H4 (cell line): ENCODE results near the gene PARVG. TPM values are rescaled to one million over a fixed set of nuclear protein-coding genes. Genes with fewer than 3 reads are reported as not detected.

Experiments used
- DNase-seq: peaks from one replicate; pipeline ENCODE4 v3.0.0-alpha.2; 2015; ENCODE audit warnings: low spot score
- total RNA-seq: library from RNA; depleted of rRNA; stranded (reverse); fragments of >200 nt; shearing (Covaris generic); gene quantifications from 2 replicates; pipeline ENCODE4 v1.2.3, GENCODE V29; 2014

The PARVG gene
- total RNA-seq, 1 experiment from 2014 or later = 1.1 TPM

DNA sequence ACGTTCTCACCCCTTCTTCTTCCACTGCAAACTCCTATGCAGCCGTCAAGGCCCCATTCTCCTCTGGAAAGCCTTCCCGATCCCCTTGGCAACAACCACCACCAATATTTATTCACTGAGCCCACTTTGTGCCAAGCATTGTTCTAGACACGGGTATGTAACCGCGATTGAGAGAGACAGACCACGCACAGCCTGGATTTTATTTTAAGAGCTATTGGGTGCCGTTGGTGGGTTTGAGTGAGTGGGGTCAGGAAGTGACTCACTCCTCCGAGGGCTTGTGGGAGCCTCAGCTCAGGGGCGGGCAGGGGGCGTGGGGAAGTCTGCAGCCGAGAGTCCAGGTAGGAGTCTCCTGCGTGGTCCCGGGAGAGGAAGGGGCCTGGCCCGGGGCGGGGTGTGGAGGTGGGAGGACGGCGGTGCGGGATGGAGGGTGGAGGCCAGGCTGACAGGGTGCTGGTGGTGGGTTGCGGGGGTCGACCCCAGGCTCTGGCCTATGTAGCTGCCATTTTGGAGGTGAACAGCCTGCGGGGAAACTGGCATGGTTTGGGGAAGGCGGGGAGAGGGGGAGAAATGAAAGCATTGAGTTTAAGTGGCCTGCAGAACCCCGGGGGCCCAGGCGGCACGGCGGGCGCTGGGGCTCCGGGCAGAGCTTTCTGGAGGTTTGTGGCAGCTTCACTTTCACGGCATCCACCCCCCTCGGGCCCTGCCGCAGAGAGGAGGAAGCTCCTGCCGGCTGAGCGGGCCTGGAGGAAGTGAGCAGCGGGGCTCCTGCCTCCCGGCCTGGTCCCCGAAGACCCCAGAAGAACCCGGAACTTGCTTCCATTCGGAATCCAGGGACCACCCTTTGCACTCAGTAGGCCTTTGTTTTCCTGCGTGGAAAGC lies 547 bp downstream of the PARVG start:
- peak; percentile 27 for DNase-seq

DNA sequence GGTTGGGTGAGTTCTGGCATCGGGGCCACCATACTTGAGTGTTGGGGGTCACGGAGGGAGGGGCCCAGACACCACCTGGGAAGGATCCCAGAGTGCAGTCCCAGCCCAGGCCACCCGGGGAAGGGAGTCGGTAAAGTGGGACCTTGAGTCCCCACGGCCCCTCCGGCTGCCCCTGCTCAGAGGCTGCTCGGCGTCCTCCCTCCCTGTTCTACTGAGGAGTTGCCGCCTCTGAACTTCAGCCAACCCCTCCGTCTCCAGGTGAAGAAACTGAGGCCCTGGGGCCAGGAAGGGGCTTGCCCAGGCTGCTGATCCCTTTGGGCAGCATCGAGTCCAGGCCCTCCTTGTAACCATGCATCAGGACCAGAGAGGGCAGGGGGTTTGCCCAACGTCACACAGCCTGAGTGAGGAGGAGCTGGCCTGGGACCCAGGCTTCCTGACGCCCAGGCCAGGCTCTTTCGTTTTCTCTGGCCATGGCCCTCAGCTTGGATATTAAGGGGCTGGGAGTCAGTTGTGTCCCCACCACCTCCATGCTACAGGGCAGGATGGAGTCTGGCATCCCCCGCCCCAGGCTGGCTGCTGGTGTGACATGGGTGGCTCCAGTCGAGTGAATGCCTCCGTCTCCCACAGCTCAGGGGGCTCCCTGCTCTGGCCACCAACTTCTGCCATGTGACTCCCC lies 1.3 kb downstream of the PARVG start:
- no peak for DNase-seq

DNA sequence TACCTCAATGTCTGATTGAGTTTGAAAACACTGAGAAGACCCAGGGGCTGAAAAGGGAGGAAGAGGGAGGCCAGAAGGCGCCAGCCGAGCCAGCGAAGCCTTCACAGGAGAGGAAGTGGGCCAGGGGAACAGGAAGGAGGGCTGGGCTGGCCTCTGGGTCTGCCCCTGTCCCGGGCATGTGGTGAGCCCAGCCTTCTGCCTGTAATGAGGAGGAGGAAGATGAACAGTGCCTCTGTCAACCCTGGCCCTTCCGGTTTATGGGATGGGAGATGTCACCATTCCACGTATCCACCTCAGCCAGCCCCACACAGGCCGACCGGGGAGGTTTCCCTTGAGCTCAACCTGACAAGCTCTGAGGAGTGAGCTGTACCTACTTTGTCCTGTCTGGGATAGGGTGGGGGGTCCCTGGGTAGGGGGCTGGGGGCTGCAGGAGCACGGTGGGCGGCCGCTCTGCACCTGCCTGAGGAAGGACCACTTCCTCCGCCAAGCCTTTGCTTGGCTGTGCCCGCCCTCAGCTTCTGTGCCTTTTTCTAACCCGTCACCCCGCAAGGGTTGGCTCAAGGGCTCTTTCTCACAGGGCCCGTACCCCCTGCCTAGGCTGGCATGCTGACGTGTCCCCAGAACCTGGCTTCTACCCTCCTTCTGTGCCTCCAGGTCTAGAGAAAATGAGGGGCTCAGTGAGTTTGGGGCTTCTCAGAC lies 2.0 kb downstream of the PARVG start:
- no peak for DNase-seq

DNA sequence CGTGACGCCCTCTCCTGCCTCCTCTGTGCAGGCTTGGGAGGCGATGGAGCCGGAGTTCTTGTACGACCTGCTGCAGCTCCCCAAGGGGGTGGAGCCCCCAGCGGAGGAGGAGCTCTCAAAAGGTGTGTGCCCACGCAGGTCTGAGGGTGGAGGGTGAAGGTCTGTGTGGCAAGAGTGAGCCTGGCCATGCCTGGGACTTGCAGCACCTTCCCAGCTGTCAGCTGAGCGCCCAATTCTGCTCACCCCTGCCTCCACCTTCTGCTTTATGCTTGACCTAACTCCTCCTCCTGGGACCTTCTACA lies 2.5 kb downstream of the PARVG start:
- no peak for DNase-seq

DNA sequence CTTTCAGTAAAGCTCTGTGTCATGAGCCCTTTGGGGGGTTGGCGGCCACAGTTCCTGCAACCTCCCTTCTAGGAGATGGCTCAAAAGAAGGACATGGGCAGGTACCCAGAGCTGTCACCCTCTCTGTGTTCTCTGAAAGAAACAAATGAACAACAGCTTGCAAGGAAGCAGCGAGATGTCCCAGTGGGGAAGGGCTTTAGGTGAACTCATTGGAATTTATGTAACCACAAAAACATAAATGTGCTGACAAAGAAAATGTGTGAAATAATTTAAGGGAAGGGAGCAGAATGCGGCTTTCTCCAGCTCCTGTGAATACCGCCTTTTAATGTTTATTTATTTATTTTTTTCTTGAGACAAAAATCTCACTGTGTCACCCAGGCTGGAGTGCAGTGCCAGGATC lies 3.3 kb downstream of the PARVG start:
- DNase-seq = peak; percentile 46

DNA sequence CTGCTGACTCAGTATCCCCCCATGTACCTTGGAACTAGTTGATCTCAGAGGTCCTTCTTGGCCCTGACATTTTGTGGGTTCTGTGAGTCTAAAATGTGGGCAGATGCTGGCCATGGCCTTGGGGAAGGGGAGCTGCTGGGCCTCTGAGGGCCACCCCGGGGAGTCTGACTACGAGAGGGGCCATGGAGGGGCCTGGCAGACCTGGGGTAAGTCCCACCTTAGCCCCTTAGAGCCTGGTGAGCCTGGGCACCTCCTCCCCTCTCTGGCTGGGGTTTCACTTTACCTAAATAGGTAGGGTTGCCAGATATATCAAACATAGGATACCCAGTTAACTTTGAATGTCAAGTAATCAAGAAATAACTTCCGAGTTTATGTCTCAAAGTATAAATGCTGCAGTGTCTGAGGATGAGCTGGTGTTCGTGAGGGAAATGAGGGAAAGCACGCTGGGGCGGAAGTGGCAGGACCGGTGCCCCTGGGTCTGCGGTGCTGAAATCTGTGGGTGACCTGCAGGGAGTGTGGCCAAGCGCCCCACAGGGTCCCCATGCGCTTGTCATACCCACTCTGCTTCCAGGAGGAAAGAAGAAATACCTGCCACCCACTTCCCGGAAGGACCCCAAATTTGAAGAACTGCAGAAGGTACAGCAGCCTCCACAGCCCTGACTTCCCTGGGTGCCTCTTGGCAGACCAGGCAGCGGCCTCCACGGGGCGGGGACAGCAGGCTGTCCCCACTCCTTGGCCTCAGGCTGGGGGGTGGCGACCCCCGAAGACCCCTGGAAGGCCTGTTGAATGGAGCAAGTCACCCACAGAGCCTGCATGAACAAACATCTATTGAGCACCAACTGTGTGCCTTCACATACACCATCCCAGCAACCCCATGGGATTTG lies 4.8 kb downstream of the PARVG start:
- no peak for DNase-seq

DNA sequence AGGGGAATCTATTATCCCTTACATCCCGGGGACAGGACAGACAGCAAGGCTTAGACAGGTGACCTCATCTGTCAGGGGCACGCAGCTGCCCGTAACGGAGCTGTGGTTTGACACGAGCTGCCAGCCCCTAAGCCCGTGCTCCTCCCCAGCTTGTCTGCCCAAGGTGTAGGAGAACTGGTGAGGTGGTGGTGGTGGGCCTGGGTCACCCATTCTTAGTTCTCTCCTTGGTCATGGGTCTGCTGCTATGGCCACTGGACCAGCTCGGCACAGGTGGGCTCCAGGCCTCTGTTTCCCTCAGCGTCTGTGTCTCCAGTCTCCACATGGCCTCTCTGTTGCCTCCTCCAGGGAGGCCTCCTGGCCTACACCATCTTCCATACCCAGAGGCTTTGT lies 5.4 kb downstream of the PARVG start:
- DNase-seq = no peak

DNA sequence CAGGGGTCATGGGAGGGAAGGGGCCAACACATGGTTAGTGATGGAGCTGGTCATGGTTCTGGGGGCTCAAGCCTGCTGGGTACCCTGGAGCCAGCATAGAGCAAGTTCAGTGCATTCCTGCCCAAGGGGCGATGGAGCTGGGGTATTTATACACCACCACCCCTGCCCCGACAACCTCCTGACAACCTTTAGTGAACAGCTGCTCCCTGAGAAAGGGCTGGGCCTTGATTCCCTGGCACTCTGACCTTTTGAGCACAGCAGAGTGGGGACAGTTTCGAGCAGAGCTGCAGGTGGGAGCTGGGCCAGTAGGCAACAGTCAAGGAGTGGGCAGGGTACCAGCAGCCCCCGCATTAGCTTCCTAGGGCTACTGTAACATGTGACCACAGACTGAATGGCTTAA lies 6.0 kb downstream of the PARVG start:
- no peak for DNase-seq

DNA sequence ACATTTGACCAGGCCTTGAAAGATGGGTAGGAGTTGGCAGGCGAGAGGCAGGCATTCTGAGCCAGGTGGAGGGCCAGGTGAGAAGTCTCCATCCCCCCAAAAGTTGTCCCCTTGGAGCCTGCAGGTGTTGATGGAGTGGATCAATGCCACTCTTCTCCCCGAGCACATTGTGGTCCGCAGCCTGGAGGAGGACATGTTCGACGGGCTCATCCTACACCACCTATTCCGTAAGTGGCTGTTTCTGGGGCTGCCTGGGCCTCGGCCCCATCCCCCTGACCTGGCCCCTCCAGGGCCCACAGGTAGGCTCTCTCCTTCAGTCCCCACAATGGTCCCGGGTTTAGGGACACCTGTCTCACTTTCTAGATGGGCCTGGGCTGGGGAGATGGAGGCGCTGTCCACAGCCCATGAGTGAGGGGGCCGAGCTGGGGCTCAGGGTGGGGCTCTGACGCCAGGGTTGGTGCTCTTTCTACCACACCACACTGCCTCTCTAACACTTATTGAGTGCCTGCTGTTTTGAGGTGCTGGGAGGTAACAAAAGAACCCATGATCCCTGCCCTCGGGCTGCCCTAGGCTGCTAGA lies 7.0 kb downstream of the PARVG start:
- no peak for DNase-seq

DNA sequence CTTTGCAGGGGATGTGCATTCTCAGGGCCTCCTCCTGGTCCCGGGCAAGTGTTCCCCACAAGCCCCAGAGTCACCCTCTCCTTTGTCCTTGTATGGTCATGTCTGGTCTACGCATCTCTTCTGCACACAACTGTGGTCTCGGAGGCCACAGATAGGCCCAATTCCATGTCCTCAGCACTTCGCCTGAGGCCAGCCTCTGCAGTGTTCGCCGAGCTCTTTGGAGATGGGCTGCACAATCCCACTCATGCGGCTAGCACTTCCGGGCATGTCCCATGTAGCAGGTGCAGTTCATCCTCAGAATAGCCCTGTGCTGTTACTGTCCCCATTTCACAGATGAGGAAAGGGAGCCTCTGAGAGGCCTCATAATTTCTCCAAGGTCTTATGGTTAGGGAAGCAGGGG lies 7.6 kb downstream of the PARVG start:
- no peak for DNase-seq

DNA sequence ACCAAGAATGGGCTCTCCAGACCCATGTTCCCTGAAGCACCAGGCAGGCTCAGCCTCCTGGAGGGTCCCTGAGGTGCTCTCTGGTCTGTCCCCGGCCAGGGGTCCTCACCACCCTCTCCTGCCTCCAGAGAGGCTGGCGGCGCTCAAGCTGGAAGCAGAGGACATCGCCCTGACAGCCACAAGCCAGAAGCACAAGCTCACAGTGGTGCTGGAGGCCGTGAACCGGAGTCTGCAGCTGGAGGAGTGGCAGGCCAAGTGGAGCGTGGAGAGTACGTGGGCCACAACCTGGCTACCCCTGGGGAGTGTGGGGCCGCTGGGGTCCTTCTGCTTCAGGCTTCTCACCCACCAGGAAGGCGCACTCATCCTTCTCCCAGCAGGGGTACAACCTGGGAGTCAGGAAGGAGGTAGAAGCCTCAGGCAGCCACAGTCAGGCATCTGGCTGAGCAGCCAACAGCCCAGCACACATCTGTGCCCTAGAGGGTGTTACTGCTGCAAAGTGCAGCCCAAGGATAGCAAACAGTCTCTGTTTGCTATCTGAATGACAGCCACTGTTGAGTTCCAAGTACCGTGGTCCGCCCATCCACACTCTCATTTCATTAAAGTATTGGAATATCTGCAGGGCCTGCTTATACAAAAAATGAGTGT lies 8.4 kb downstream of the PARVG start:
- DNase-seq = no peak

DNA sequence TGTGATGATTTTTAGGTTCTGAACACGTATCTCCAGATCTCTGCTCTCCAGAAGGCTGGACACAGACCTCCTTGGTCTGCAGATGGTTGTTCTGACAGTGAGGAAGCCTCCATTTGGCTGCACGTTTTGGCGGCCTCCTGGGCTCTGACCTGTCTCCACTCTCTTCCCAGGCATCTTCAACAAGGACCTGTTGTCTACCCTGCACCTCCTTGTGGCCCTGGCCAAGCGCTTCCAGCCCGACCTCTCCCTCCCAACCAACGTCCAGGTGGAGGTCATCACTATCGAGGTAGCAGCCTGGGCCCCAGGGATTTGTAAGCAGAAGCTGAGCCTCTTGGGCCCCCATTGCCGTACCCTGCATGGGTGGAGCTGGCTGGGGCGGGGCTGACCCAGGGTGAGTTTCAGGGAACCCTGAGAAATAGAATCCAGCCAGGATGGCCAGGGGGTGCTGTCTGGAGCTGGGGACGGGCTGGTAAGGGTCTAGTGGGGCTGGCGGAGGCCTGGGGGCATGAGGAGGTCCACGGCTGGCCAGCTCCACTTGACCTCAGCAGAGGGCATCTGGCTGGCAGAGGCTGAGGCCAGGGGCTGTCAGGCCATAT lies 9.8 kb downstream of the PARVG start:
- DNase-seq = no peak

DNA sequence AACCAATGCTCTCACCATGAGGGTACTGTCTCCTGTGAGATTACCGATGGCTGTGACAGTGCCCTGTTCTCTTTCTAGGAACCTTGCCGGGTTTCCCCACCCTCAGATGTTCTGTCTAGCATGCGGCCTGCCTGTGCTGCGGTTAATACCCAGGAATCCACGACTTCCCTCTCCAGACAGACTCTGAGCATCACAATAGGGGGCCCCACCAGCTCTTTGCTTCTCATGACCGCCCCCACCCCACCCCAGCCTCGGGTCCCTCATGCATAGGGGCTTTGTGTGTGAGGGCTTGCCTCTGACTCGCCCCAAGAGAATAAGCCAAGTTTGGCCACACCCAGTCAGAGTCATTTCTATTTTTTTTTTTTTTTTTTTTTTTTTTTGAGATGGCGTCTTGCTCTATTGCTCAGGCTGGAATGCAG lies 10.3 kb downstream of the PARVG start:
- no peak for DNase-seq

DNA sequence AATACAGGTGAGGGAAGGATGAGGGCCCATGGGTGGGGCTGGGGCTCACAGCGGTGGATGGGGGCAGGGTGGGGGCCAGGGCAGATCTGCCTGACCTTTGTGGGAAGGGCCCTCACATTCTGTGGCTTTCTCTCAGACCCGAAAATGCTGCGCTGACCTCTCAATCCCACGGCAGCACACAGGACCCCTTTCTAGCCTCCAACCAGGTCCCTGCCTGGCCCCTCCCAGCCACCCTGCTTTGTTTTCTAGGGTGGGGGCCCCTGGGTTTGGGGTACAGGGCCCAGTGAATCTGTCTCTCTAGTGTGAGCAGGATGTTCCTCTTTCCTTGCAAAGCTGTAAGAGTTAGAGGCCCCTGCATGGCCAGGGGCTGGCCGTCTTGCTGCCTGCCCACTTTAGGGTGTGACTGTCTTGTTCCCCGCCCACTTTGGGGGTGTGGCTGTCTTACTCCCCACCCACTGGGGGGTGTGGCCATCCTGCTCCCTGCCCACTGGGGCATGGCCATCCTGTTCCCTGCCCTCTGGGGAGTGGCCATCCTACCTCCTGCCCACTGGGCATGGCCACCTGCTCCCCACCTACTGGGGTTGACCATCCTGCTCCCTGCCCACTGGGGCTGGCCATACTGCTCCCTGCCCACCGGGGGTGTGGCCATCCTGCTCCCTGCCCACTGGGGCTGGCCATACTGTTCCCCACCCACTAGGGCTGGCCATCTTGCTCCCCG lies 11.5 kb downstream of the PARVG start:
- DNase-seq = peak; percentile 63

DNA sequence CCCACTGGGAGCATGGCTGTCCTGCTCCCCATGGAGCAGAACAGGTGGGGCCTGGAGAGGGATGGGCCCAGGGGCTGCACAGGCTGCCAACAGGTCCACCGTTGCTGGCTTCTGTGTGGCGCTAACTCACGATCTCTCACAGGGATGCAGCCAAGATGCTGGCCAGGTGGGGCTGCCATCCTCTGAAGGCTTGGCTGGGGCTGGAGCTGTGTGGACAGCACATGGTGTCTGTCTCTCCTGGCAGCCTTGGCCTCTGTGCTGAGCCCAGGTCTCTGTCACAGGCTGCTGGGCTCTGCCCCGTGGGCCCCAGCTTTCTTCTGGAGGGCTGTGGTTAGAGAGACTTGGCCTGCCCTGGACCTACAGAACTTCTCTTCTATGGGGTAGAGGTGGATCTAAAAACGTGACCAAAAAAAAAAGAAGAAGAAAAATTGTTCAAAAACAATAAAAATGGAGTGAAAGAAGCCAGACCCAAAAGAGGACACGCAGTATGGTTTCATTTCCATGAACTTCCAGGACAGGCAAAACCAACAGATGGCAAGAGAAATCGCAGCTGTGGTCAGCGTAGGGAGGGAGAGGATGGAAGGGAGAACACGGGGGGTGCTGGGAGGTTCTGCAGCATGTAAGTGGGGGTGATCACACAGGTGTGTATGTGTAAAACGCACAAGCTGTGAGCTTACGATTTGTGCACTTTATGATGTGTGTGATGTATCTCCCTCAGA lies 12.2 kb downstream of the PARVG start:
- DNase-seq = peak; percentile 52

DNA sequence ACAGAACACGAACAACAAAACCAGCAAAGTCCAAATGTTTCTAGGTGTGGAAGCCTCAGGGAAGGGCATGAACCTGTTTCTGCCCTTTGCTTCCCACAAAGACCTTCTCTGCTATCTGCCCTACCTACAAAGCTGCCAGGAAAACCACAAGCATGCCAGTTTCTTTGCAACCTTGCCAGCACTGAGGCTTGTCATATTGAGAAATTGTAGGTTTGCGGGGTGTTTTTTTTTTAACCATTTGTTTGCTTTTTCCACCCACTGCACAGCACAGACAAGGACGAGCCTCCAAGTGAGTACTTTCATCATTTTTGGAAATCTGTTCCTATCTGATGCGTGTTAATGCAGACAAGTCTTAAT lies 12.8 kb downstream of the PARVG start:
- peak; percentile 72 for DNase-seq

DNA sequence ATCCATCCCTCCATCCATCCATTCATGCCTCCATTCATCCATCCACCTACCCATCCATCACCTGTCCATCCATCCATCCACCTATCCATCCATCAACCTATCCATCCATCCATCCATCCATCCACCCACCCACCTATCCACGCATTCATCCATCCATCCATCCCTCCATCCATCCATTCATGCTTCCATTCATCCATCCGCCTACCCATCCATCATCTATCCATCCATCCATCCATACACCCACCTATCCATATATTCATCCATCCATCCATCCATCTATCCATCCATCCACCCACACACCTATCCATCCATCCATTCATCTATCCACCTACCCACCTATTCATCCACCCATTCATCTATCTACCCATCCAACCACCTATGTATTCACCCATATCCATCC lies 13.8 kb downstream of the PARVG start:
- no peak for DNase-seq

DNA sequence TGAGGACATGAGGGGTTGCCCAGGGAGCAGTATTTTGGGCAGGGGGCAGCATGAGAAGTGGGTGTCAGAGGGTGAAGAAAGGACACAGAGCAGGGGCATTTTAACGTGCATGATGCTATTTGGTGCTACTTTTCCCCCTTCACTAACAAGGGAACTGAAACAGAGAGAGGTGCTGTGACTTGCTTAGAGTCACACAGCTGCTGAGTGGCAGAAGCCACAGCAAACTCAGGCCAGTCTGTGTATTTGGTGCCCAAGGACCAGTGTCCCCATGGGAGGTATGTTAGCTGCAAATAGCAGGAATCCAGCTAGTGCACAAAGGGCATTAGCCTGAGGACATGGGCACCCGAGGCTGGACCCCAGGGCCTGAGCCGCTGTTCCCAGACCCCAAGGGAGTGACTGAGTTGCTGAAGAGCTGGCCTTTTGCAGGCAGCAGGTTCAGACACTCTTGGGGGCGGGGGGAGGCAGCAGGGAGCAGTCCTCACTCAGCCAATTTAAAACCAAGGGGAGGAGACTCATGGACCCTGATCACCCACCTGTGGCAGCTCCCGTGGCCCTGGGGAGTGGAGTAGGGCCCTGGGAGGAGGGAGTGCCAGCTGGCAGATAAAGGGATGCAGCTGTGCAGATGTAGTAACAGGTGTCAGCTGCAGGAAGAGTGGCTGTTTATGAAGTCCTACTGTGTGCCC lies 14.6 kb downstream of the PARVG start:
- DNase-seq = no peak

DNA sequence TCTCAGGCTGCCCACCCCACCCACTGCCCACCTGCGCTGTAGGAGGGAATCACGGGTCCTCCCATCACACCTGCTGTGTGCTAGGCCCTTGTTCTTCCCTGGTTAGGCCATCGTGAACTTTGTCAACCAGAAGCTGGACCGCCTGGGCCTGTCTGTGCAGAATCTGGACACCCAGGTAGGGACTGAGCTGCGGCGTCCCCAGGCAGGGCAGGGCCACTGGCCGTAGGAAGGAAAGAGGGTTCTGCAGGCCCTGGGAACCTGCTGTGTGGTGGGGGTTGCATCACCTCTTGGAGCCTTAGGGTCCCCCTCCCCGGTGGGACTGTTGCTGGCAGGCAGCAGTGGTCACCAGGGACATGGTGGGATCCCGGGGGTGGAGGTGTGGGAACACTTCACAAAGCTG lies 15.5 kb downstream of the PARVG start:
- no peak for DNase-seq
